DMS 273 treated with DMSO at 0.1 percent for 48 hours (cell line): ENCODE results near the gene BOLL.
"Not testable (repeated sequence)": the region's sequence is repeated elsewhere in the genome, so short reads cannot be mapped to it uniquely, and the experiment has no call there.

Source experiments
- DNase-seq: peaks from one replicate; lab custom pipeline; 2025; lab: John Stamatoyannopoulos, UW

Gene BOLL

GRCh38 chr2:197784956-197785941 lies at the start of gene BOLL:
TSS of gene BOLL (minus strand) at chr2:197785319. CDS start at chr2:197781850, 3,469 bp downstream.
- no peak for DNase-seq

- DNase-seq, result not testable (repeated sequence)
These were observed 49.7 kb upstream of the BOLL start for GRCh38 chr2:197834771-197835170.

- DNase-seq, result no peak
These were observed 43.5 kb upstream of the BOLL start for GRCh38 chr2:197828464-197829135.

GRCh38 chr2:197827618-197828017 lies 42.5 kb upstream of the BOLL start:
- DNase-seq, result no peak

- no peak for DNase-seq
These were observed 37.2 kb upstream of the BOLL start for GRCh38 chr2:197822333-197822732.

- DNase-seq, result no peak
These were observed 36.6 kb upstream of the BOLL start for GRCh38 chr2:197821550-197822289.

- DNase-seq, result no peak
These were observed 29.4 kb upstream of the BOLL start for GRCh38 chr2:197814526-197814925.

- DNase-seq, result no peak
These were observed 28.1 kb upstream of the BOLL start for GRCh38 chr2:197813093-197813787.

GRCh38 chr2:197810491-197810890 lies 25.4 kb upstream of the BOLL start:
- no peak for DNase-seq

- no peak for DNase-seq
These were observed 24.9 kb upstream of the BOLL start for GRCh38 chr2:197810016-197810415.

- DNase-seq, result no peak
These were observed 23.9 kb upstream of the BOLL start for GRCh38 chr2:197809064-197809463.

GRCh38 chr2:197805715-197806633 lies 20.9 kb upstream of the BOLL start:
- DNase-seq, result no peak

- no peak for DNase-seq
These were observed 19.9 kb upstream of the BOLL start for GRCh38 chr2:197804758-197805714.

GRCh38 chr2:197804049-197804757 lies 19.1 kb upstream of the BOLL start, which contains the start of gene PLCL1:
TSS of gene PLCL1 (plus strand) at chr2:197804593.
- peak; percentile 62 for DNase-seq

GRCh38 chr2:197803033-197803444 lies 17.9 kb upstream of the BOLL start:
- DNase-seq, result peak; percentile 11

GRCh38 chr2:197801033-197801432 lies 15.9 kb upstream of the BOLL start:
- DNase-seq, result no peak

GRCh38 chr2:197800091-197800490 lies 15.0 kb upstream of the BOLL start:
- DNase-seq, result no peak

GRCh38 chr2:197799068-197799467 lies 13.9 kb upstream of the BOLL start:
- no peak for DNase-seq

- DNase-seq, result no peak
These were observed 13.1 kb upstream of the BOLL start for GRCh38 chr2:197798187-197798586.
